Activated T-helper 17 cell treated with anti-CD3 and anti-CD28 coated beads, Interleukin-2, amount 50 U/mL, for 72 hours (primary cell): Measurements from ENCODE around the gene KIAA0825. TPM values are rescaled to one million over a fixed set of nuclear protein-coding genes. Genes with fewer than 3 reads are reported as not detected.

ENCODE experiments used
- ATAC-seq: fragments of 150-1000 bp; cut with Tn5 transposase; replicated peaks from 2 replicates; pipeline ENCODE4 v1.10.0; 2021; ENCODE audit warnings: mild to moderate bottlenecking, moderate library complexity
- H3K27ac Mint-ChIP-seq: one replicate; pipeline ENCODE4 v1.8.0; 2022; ENCODE audit warnings: mixed read lengths
- H3K27me3 Mint-ChIP-seq: one replicate; pipeline ENCODE4 v1.8.0; 2022; ENCODE audit warnings: mixed read lengths
- H3K36me3 Mint-ChIP-seq: one replicate; pipeline ENCODE4 v1.8.0; 2022; ENCODE audit warnings: low read depth, mild to moderate bottlenecking, mixed read lengths
- H3K4me1 Mint-ChIP-seq: one replicate; pipeline ENCODE4 v1.8.0; 2022; ENCODE audit warnings: mixed read lengths
- H3K4me3 Mint-ChIP-seq: one replicate; pipeline ENCODE4 v1.8.0; 2022; ENCODE audit warnings: mild to moderate bottlenecking, mixed read lengths
- H3K9me3 Mint-ChIP-seq: one replicate; pipeline ENCODE4 v1.8.0; 2022; ENCODE audit warnings: mixed read lengths
- total RNA-seq, 2 donors: library from RNA; stranded (reverse); gene quantifications; one replicate each; pipeline ENCODE4 v1.2.3, GENCODE V29; 2022

The KIAA0825 gene, protein sequence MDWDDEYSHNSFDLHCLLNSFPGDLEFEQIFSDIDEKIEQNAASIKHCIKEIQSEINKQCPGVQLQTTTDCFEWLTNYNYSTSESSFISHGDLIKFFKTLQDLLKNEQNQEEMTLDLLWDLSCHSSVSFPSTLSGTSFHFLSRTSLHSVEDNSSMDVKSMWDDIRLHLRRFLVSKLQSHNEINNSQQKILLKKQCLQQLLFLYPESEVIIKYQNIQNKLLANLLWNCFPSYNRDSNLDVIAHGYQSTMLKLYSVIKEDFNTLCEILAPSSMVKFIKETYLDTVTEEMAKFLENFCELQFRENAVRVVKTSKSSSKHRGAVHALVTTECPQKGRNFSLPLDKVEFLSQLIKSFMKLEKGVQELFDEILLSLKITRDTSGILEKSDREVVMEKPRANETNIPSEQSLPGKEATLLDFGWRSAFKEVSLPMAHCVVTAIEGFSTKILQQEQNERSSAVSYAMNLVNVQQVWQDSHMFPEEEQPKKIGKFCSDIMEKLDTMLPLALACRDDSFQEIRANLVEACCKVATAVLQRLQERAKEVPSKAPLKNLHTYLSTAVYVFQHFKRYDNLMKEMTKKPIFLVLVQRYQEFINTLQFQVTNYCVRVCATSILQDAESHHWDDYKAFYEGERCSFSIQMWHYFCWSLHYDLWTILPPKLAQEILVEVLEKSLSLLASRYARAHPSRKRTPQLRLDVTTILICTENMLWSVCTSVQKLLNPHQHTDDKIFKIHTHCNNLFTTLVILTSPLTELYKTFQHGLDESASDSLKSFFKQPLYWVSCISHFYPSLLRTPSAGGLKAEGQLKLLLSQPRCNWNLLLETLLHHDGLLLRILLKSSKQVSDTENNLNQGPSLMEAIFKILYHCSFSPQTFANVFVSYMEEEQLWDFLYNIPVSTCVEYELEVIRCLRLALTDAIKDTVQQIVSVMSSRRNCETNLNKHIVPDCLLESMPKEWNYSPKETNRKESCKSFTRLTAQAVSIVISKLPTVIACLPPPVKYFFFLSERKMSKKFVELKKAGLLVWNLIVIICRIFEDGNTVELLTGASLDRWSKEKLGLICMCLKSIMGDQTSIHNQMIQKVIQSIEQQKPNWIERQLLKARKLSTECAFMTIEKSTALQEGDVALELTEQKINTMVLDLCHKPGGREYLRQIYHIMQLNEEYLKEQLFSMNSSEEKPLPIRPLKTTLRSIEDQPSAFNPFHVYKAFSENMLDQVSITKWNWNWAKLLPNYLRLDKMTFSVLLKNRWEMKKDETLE (N-terminal part only)
- 1 to 10 TPM in 1 of 2 donors, under 1 TPM in 1; 0.97 to 1.1 TPM for total RNA-seq

DNA sequence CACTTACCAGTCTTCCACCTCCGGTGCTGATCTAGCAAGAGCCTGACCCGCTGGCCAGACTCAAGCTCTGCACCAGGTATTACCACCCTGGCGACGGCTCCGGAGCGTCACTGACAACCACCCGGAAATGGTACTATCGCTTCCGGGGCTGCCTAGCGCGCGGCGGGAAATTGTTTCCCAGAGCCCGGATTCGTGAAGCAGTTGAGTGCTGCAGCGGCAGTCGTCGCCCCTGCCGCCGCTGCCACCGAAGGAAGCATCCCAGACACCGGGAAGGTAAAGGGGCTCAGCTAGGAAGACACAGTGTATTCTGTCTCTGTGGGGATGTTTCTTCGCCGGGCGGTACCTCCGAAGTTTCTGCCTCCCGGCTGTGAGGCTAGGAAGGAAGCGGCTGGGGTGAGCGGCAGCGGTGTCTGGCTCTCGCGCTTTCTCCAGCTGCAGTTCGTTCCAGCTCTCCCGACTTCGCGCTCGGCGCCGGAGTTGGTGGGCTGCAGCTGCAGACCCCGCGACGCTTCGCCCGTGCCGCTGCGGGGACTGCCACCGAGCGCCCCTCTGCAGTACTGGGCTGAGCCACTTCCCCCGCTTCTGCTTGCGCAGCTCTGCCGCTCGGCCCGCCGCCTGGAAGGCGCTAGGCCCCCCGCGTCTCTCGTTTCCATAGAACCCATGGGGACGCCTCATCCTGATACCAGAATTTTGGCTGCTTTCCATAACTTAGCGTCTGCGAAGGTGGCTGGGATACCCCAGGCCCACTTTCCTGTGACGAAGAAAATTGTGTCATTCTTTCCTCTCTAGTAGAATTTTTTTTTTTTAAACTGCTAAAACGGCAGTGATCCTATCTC lies at the start of gene KIAA0825, which contains the start of gene SLF1:
Gene KIAA0825, minus strand, starts transcription at position 112 of the 836 bp plus-strand sequence. CDS start 81,478 bp downstream, outside the sequence.
Gene SLF1, plus strand, starts transcription at position 177 of the 836 bp plus-strand sequence. CDS start 10,142 bp downstream, outside the sequence.
- peaks cover 6% of the 10 kb centered on the region for H3K36me3 Mint-ChIP-seq
- H3K9me3 Mint-ChIP-seq, result no peaks in the 10 kb centered on the region
- H3K27me3 Mint-ChIP-seq, result no peaks in the 10 kb centered on the region
- peak within 1 kb of the TSS; percentile 96 for H3K27ac Mint-ChIP-seq
- ATAC-seq, result peak; percentile 96
- peaks cover 19% of the 10 kb centered on the region for H3K4me1 Mint-ChIP-seq
- peak within 1 kb of the TSS; percentile 95 for H3K4me3 Mint-ChIP-seq

DNA sequence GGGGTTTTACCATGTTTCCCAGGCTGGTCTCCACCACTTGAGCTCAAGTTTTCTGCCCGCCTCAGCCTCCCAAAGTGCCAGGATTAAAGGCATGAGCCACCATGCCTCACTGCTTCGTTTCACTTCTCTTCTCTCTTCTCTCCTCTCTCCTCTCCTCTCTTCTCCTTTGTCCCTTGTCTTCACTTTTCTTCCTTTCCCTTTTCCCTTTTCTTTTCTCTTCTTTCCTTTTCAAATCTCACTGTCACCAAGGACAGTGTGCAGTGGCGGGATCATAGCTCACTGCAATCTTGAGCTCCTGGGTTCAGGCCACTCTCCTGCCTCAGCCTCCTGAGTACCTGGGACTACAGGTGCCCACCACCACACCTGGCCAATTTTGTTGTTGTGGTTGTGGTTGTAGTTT lies 49.5 kb upstream of the KIAA0825 start:
- Mint-ChIP-seq H3K27me3 (no peaks in the 10 kb centered on the region), H3K4me3 (no peak overlapping the region), H3K9me3 (no peaks in the 10 kb centered on the region), H3K36me3 (peaks cover 81% of the 10 kb centered on the region), H3K27ac (no peak overlapping the region), H3K4me1 (no peaks in the 10 kb centered on the region)
- no peak for ATAC-seq

DNA sequence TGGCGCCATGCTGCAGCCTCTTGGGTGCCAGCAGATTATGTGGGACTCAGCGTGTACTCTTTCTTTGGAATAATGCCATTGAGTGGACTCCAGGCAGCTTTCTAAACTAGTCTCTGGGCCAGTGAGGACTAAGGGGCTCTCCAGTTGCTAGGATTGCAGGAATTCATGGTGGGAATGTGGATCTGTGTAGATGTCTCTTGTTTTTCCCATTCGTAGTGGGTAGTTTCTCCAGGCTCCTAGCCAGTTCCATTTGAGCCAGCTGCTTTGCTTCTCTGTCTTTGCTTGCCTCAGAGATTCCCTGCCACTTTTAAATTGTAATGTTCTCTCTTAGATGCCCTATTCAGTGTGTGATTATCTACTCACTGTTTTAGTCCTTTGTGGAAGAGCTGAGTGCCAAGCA lies 42.7 kb upstream of the KIAA0825 start:
- H3K27ac Mint-ChIP-seq, result no peak overlapping the region
- no peak for ATAC-seq
- no peaks in the 10 kb centered on the region for H3K27me3 Mint-ChIP-seq
- H3K4me1 Mint-ChIP-seq, result no peaks in the 10 kb centered on the region
- H3K9me3 Mint-ChIP-seq, result peaks cover 18% of the 10 kb centered on the region
- H3K4me3 Mint-ChIP-seq, result no peak overlapping the region
- peaks cover 63% of the 10 kb centered on the region for H3K36me3 Mint-ChIP-seq

DNA sequence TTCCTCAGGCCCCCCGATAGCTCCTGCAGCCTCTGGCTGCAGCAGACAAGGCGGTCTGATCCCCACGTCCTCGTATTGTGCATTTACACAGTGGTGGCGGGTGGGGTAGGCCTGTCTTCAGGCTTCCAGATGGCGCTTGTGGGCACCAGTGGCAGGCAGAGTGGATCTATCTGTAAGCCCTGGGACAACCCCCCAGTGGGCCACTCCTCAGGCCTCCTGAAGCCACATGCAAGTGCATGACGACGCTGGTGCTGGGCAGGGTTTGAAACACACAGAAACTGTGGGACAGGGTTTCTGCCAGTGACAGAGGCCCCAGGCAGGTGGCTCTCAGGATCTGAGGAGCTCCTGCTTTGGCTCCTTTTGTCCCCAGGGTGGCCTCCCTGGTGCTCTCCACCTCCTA lies 42.1 kb upstream of the KIAA0825 start:
- H3K36me3 Mint-ChIP-seq, result peaks cover 63% of the 10 kb centered on the region
- no peaks in the 10 kb centered on the region for H3K27me3 Mint-ChIP-seq
- H3K27ac Mint-ChIP-seq, result no peak overlapping the region
- no peak for ATAC-seq
- peaks cover 18% of the 10 kb centered on the region for H3K9me3 Mint-ChIP-seq
- H3K4me3 Mint-ChIP-seq, result no peak overlapping the region
- H3K4me1 Mint-ChIP-seq, result no peaks in the 10 kb centered on the region

DNA sequence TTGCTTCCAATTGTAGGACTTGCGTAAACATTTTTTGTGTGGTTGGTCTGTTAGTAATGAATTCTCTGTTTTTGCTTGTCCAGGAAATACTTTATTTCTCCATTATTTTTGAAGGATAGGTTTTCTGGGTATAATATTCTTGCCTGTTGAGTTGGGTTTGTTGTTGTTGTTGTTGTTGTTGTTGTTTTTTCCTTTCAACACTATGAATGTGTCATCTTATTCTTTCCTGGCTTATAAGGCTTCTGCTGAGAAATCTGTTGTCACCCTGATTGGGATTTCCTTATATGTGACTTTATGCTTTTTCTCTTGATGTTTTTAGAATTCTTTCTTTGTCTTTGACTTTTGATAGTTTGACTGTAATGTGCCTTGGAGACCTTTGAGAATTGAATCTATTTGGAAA lies 39.9 kb upstream of the KIAA0825 start:
- no peak for ATAC-seq
- no peaks in the 10 kb centered on the region for H3K4me1 Mint-ChIP-seq
- H3K36me3 Mint-ChIP-seq, result peaks cover 69% of the 10 kb centered on the region
- H3K27ac Mint-ChIP-seq, result no peak overlapping the region
- H3K27me3 Mint-ChIP-seq, result no peaks in the 10 kb centered on the region
- peaks cover 23% of the 10 kb centered on the region for H3K9me3 Mint-ChIP-seq
- H3K4me3 Mint-ChIP-seq, result no peak overlapping the region

DNA sequence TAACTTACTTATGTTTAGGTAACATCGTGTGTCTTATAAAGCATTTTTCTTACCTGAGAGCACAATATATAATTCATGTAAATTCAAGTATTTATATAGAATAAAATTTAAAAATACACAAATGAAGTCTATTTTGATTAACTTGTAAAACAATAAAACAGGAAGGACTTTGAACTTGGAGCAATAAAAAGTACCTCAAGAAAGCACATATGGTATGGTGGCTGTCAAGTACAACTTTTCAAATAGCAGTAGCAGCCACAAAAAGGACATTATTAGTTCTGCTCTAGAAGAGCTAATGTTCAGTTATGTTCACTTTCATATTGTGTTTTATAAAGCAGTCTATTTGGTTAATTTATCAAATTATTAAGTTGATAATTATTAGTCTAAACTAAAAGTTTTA lies 31.5 kb upstream of the KIAA0825 start:
- H3K27ac Mint-ChIP-seq, result no peak overlapping the region

DNA sequence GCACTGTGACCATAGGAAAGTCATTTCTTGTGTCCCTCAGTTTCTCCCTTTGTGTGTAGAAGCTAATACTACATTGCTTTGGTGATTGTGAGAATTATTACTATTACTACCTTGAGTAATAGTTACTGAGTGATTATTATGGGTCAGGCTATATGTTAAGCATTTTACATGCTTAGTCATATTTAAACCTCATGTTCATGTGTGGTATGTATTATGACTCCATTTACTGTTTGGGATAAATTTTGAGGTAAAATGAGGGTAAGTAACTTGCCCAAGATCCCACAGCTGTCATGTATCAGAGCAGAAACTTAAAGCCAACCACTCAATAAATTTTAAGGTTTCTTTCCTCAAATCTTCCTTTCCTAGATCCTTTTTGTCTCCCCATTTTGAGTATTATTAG lies 28.4 kb upstream of the KIAA0825 start:
- H3K27ac Mint-ChIP-seq, result no peak overlapping the region
- no peak overlapping the region for H3K4me3 Mint-ChIP-seq
- ATAC-seq, result peak; percentile 32
- no peaks in the 10 kb centered on the region for H3K9me3 Mint-ChIP-seq
- H3K27me3 Mint-ChIP-seq, result no peaks in the 10 kb centered on the region
- peaks cover 3% of the 10 kb centered on the region for H3K4me1 Mint-ChIP-seq
- peaks cover 40% of the 10 kb centered on the region for H3K36me3 Mint-ChIP-seq

More for the DNA sequence above, 31.5 kb upstream of the KIAA0825 start:
- Mint-ChIP-seq H3K27me3 (no peaks in the 10 kb centered on the region), H3K9me3 (peaks cover under 1% of the 10 kb centered on the region), H3K4me1 (peaks cover 3% of the 10 kb centered on the region), H3K4me3 (no peak overlapping the region), H3K36me3 (peaks cover 55% of the 10 kb centered on the region)
- ATAC-seq, result no peak

DNA sequence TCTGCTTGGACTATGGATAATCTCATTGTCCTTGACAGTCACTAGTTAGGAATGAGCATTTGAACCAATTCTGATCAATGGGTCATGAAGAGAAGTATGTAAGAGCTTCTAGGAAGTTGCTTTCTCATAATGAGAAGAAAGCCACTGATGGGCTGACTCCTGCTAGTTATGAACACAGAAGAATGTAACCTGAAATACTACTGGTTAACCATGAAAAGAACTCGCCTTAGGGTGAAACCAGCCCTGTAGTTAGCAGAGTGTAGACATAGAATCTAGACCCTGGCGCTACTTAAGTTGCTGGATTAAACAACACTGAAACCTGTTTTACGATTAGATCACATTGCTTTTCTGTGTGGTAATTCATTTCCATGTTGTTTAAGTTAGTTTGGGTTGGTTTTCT lies 26.6 kb upstream of the KIAA0825 start:
- Mint-ChIP-seq H3K4me3 (no peak overlapping the region), H3K36me3 (peaks cover 52% of the 10 kb centered on the region), H3K4me1 (peaks cover 7% of the 10 kb centered on the region), H3K9me3 (peaks cover 4% of the 10 kb centered on the region), H3K27me3 (no peaks in the 10 kb centered on the region), H3K27ac (no peak overlapping the region)
- ATAC-seq, result no peak

DNA sequence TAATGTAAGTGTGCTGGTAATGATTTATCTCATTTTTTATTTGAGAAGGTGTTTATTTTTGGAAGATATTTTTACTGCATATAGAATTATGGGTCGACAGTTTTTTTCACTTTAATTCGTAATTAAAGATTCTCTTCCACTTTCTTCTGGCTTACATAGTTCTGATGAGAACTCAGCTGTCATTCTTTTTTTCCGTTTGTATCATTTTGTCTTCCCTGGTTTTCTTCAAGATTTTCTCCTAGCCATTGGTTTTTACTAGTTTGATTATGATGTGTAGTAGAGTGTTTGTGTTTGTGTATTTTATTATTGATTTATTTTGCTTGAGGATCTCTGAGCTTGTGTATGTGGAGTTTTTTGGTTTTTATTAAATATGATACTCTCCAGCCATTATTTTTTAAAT lies 21.8 kb upstream of the KIAA0825 start:
- Mint-ChIP-seq H3K36me3 (peaks cover 79% of the 10 kb centered on the region), H3K27ac (no peak overlapping the region), H3K4me3 (no peak overlapping the region), H3K27me3 (no peaks in the 10 kb centered on the region), H3K4me1 (peaks cover 4% of the 10 kb centered on the region), H3K9me3 (peaks cover 18% of the 10 kb centered on the region)
- ATAC-seq, result no peak

DNA sequence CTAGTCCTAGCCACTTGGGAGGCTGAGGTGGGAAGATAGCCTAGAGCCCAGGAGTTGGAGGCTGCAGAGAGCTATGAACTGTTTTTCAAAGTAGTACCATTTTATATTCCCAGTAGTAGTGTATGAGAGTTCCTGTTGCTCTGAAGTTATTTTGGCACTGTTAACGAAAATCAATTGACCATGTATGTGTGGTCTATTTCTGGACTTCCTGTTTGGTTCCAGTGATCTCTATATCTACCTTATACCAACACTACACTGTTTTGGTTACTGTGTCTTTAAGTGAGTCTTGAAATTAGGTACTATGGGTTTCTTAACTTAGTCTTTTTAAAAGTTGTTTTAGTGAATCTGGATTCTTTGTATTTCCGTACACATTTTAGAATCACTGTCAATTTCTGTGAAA lies 13.6 kb upstream of the KIAA0825 start:
- Mint-ChIP-seq H3K27ac (no peak overlapping the region), H3K27me3 (no peaks in the 10 kb centered on the region), H3K36me3 (peaks cover 77% of the 10 kb centered on the region), H3K9me3 (peaks cover 7% of the 10 kb centered on the region), H3K4me3 (no peak overlapping the region), H3K4me1 (no peaks in the 10 kb centered on the region)
- ATAC-seq, result no peak

DNA sequence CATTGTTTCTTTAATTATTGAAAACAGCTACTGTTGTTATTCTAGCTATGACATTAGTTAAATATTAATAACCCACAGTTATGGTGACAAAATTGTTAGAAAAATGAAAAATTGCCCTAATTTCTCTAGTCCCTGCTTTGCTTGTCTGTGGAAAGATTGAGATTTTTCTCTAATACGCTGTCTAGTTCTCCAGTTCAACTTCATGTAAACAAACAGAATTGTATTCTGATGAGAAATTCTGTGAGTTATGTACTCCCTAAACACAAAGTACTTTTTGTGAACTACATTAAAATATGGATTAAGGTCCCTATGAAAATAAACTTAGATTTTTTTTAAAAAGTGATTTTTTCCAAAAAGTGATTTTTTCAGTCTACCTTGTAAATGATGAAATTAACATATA lies 8.8 kb upstream of the KIAA0825 start:
- H3K4me1 Mint-ChIP-seq, result no peaks in the 10 kb centered on the region
- H3K36me3 Mint-ChIP-seq, result peaks cover 35% of the 10 kb centered on the region
- no peak for ATAC-seq
- H3K9me3 Mint-ChIP-seq, result no peaks in the 10 kb centered on the region
- H3K4me3 Mint-ChIP-seq, result no peak overlapping the region
- H3K27me3 Mint-ChIP-seq, result no peaks in the 10 kb centered on the region
- H3K27ac Mint-ChIP-seq, result no peak overlapping the region

DNA sequence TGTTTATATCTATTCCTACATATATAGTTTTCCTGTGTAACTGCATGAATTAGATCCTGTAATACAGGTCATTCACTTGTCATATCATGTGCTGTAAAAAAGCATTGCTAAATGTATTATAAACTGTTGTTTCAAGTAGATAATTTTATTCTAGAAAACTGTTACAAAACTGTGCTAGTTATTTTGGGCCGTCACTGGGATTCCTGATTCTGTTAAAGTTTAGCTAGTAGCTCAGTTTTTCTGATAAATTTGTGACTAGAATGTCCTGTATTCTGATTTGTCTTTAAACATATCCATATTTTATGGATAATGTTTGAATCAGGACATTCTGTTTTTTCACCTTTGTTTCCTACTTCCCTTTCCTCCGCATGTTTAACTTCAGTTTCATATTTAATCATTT lies 5.5 kb upstream of the KIAA0825 start:
- H3K9me3 Mint-ChIP-seq, result no peaks in the 10 kb centered on the region

DNA sequence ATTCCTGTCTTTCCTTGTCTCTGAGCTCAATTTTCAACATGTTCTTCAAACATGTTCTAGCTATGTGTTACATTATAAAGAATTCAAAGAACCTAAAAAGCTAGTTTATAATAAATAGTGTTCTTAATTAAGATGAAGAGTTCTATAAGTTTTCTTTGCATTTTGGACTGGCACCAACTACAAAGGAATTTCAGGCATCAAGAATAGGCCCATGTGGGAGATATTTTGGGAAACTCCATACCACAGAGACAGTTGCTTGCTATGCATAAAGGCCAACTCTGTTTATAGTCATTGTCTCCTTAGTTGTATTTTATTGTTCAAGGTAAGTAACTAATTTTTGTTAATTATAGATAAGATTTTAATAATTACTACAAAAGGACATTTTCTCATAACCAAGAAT lies 4.6 kb upstream of the KIAA0825 start:
- no peaks in the 10 kb centered on the region for H3K9me3 Mint-ChIP-seq

More for the DNA sequence above, 5.5 kb upstream of the KIAA0825 start:
- no peak overlapping the region for H3K27ac Mint-ChIP-seq
- H3K27me3 Mint-ChIP-seq, result no peaks in the 10 kb centered on the region
- peaks cover 10% of the 10 kb centered on the region for H3K36me3 Mint-ChIP-seq
- H3K4me1 Mint-ChIP-seq, result peaks cover 16% of the 10 kb centered on the region
- no peak overlapping the region for H3K4me3 Mint-ChIP-seq
- no peak for ATAC-seq

More for the DNA sequence above, 4.6 kb upstream of the KIAA0825 start:
- no peak overlapping the region for H3K4me3 Mint-ChIP-seq
- ATAC-seq, result no peak
- H3K27me3 Mint-ChIP-seq, result no peaks in the 10 kb centered on the region
- peaks cover 16% of the 10 kb centered on the region for H3K4me1 Mint-ChIP-seq
- peaks cover 6% of the 10 kb centered on the region for H3K36me3 Mint-ChIP-seq
- H3K27ac Mint-ChIP-seq, result no peak overlapping the region
